Liver (tissue), 3 donors: ENCODE results near the gene IGF2BP2.
"Not testable (repeated sequence)": the region's sequence is repeated elsewhere in the genome, so short reads cannot be mapped to it uniquely, and the experiment has no call there.

Experiments used
- ATF3 ChIP-seq: IDR thresholded peaks from 2 replicates; pipeline ENCODE4 v1.6.1; 2016; ENCODE audit warnings: antibody characterized with exemption
- CTCF ChIP-seq: fragments of 150-350 bp; IDR thresholded peaks from 2 replicates; pipeline ENCODE4 v1.5.1; 2017; ENCODE audit warnings: improper control_type of control experiment, low read depth, low read length; ENCODE audit not compliant: missing input control
- EGR1 ChIP-seq, 2 donors: IDR thresholded peaks; 2 replicates each; pipeline ENCODE4 v1.6.1; 2016 to 2018; ENCODE audit warnings: antibody characterized with exemption in 2 of 2, low read depth in 2 of 2
- FOXA1 ChIP-seq: IDR thresholded peaks from 2 replicates; pipeline ENCODE4 v1.6.1; 2016; ENCODE audit warnings: antibody characterized with exemption
- MAX ChIP-seq: IDR thresholded peaks from 2 replicates; pipeline ENCODE4 v1.6.1; 2016; ENCODE audit warnings: antibody characterized with exemption
- RAD21 ChIP-seq, 2 donors: IDR thresholded peaks; 2 replicates each; pipeline ENCODE4 v1.6.1; 2016; ENCODE audit warnings: antibody characterized with exemption in 2 of 2, mild to moderate bottlenecking in 2 of 2
- REST ChIP-seq: IDR thresholded peaks from 2 replicates; pipeline ENCODE4 v1.6.1; 2016; ENCODE audit warnings: antibody characterized with exemption, mild to moderate bottlenecking
- SP1 ChIP-seq: IDR thresholded peaks from 2 replicates; pipeline ENCODE4 v1.6.1; 2018; ENCODE audit warnings: antibody characterized with exemption, mild to moderate bottlenecking
- TAF1 ChIP-seq: conservative IDR thresholded peaks from 2 replicates; pipeline ENCODE4 v1.6.1; 2016; ENCODE audit warnings: antibody characterized with exemption, mild to moderate bottlenecking
- YY1 ChIP-seq: IDR thresholded peaks from 2 replicates; pipeline ENCODE4 v1.6.1; 2016; ENCODE audit warnings: antibody characterized with exemption, mild to moderate bottlenecking
- ZBTB33 ChIP-seq: IDR thresholded peaks from 2 replicates; pipeline ENCODE4 v1.6.1; 2016; ENCODE audit warnings: antibody characterized with exemption
- donor health status: healthy.
- donor health status: healthy.

GRCh38 chr3:185786258-185786657, 38.6 kb downstream of the IGF2BP2 start:
- TF ChIP-seq CTCF; SP1; ATF3; YY1; MAX; REST; RAD21 (IDR thresholded peaks at IDR 0.05); FOXA1; ZBTB33; TAF1; EGR1 (IDR thresholded peaks at IDR 0.05; ENCODE audit: low read depth in 2 of 2): not testable (repeated sequence)
